ENCODE measurements around the gene IL22RA2.

DNA sequence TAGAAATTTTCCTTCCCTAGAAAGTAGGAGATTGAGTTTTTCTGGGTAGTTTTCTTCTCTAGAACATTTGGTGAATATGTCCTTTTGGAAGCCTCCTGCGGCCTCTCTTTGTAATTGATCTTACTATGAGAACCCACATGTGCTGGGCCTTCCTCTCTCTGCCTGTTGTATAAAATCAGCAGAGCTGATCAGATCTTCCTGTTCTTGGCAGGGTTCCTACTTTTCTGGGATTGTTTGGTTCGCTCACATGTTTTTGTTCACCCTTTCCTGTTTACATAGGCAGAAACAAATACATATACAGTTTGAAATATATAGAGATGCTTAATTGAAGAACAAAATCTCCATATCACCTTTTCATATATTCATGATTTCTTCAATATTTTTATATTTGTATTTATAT is 57.8 kb downstream of the IL22RA2 start:
- TF ChIP-seq, protein P1, sequence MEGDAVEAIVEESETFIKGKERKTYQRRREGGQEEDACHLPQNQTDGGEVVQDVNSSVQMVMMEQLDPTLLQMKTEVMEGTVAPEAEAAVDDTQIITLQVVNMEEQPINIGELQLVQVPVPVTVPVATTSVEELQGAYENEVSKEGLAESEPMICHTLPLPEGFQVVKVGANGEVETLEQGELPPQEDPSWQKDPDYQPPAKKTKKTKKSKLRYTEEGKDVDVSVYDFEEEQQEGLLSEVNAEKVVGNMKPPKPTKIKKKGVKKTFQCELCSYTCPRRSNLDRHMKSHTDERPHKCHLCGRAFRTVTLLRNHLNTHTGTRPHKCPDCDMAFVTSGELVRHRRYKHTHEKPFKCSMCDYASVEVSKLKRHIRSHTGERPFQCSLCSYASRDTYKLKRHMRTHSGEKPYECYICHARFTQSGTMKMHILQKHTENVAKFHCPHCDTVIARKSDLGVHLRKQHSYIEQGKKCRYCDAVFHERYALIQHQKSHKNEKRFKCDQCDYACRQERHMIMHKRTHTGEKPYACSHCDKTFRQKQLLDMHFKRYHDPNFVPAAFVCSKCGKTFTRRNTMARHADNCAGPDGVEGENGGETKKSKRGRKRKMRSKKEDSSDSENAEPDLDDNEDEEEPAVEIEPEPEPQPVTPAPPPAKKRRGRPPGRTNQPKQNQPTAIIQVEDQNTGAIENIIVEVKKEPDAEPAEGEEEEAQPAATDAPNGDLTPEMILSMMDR (IDR thresholded peaks at IDR 0.05) = no peak
- TF ChIP-seq POLR2A (IDR thresholded peaks at IDR 0.05) = no peak
